Frontal cortex (tissue), 4 donors: ENCODE data around the gene CYP4F12. TPM values are rescaled to one million over a fixed set of nuclear protein-coding genes. Genes with fewer than 3 reads are reported as not detected.

ENCODE experiments used
- DNase-seq, 2 donors: peaks; one replicate each; pipeline ENCODE4 v3.0.0; 2012; ENCODE audit warnings: low spot score in 2 of 2
- FAIRE-seq: peaks from 2 replicates; lab custom pipeline; 2012; peaks lifted over from hg19 to GRCh38; lab: Jason Lieb, UNC
- total RNA-seq: library from RNA; depleted of rRNA; stranded (reverse); fragments of >200 nt; gene quantifications from one replicate; pipeline ENCODE4 v1.2.3, GENCODE V29; 2014
- donor health status: control.
- donor health status: control.
- donor health status: control.

Gene CYP4F12
- total RNA-seq, 1 donor from 2014 or later: 0.41 TPM

GRCh38 chr19:15696654-15697194, 23.8 kb downstream of the CYP4F12 start:
- FAIRE-seq (no peak), DNase-seq (no peak)

DNA sequence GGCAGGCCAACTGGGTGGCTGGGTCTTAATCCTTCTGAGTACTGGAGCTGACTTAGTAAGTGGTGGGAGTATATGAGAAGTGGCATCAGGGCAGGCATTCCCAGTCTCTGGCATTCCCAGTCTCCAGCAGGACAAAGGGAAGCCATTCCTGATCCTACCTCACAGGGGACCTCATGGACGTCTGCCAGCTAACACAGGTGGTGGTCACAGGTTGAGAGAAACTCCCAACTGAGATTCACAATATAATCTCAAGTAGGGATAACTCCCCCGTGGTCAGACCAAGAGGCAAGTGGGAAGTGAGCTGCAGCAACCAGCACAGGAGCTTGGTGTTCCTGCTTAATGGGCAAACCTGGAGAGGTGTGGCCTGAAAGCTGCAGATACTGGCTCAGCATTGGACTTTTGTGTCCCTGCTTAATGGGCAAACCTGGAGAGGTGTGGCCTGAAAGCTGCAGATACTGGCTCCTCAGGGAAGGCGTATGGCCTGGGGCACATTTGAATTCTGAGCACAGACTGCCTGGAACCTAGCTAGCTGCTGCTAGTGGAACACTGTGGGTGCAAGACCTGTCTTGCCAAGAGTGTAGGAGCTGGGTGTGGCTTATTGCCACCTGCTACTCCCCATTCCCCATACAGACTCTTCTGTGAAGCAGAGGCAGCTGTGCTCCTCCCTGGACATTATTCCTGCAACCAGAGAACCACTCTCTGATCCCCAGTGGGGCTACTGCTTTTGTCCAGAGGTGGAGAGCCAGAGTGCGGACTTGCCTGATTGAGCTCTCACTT, 29.1 kb downstream of the CYP4F12 start:
- DNase-seq (no peak), FAIRE-seq (no peak)

DNA sequence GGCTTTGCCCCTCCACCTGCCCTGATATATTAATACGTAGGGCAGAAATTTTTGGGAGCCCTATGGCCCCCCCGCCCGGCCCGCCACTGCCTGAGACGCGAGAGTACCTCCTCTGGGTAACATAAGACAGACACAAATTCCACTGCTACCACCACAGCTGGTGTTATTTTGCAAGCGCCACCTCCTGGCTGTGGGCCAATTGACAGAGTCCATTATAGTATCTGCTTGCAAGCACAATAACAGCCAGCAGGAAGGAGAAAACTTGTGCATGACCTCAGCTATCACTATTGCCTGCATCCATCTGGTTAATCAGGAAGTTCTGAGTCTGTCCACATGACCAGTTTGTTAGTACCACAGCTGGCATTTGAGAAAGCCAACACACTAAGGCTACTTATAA, 29.6 kb downstream of the CYP4F12 start:
- FAIRE-seq (no peak), DNase-seq (no peak)

DNA sequence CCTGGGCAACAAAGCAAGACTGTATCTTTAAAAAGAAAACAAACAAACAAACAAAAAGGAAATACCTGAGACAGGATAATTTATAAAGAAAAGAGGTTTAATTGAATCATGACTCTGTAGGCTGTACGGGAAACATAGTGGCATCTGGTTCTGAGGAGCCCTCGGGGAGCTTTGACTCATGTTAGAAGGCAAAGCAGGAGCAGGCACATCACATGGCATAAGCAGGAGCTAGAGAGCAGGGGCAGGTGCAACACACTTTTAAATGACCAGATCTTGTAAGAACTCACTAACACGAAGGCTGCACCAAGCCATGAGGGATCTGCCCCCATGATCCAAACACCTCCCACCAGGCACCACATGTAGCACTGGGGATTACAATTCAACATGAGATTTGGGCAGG, 41.8 kb downstream of the CYP4F12 start:
- DNase-seq: no peak
- no peak for FAIRE-seq

DNA sequence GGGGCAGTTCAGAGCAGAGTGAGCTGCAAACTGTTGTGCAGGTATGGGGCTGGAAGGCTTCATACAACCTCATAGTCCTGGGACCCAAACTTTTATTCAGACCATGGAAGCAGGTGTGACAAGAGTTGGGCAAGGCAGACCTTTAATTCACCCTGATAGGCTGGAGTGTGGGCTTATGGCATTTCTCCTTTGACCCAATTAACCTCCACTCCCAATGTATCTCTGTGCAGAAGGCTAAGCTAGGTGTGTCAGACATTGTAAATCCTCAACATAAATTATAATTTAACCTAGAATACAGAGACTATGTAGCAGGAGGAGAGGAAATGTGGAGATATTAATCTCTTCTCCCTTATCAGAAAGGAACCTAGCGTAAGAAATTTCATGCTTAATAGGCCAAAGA, 42.8 kb downstream of the CYP4F12 start:
- DNase-seq: no peak
- no peak for FAIRE-seq

DNA sequence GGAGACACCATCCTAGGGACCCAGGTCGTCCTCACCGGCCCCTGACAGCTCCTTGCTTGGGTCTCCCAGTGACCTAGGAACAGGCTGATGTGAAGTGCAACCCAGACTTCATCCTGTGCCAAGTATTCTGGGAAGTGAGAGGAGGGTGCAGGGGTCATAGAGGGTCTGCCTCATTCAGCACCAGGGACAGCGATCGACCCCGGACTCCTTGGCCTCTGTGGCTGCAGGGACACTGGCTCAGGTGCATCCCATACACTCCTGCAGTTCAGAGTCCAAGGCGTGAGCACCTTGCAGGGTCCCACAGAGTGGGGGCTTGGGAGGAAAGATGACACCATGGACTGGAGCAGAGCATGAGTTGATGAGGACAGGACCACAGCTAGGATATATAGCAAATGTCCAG, 44.9 kb downstream of the CYP4F12 start:
- DNase-seq (no peak), FAIRE-seq (no peak)

GRCh38 chr19:15721268-15721667, 48.4 kb downstream of the CYP4F12 start:
- no peak for FAIRE-seq

DNA sequence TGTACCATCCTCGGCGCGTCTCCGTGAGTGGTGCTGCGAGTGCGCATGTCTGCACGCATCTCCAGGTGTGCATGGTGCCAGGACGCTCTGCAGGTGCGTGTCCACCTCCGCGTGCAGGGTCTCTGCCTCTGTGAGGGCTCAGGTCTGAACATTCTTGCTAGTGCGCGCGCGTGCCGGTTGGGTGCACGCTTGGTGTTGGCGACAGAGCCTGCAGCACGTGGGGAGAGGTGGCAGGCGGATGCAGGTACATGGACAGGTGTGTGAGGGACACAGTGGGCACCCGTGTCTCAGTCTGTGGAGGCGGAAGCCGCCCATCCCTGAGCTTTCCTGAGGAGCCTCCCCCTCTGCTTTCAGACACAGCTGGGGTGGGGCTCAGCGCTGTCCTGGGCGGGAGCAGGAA, 50.1 kb downstream of the CYP4F12 start:
- no peak for DNase-seq
- FAIRE-seq: no peak

More at GRCh38 chr19:15721268-15721667, 48.4 kb downstream of the CYP4F12 start:
- DNase-seq: no peak

DNA sequence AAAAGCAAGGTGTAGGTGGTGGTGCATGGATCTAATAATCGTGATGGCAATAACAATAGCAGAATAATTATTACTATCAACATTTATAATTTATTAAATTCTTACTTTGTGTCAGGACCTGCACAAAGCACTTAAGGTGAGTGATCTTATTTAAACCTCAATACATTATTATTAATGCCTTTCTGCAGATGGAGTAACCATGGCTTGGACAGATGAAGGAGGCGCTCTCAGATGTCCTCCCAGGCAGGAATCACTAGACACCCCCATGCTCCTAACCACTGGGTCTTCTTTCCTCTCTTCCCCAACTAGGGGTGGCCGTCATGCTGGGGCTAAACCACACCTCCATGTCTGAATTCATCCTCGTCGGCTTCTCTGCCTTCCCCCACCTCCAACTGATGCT, 54.8 kb downstream of the CYP4F12 start, which contains the start of gene OR10H2:
Gene OR10H2 (plus strand): TSS at position 301 of the 400 bp plus-strand sequence. CDS start 20 bp downstream, at position 321.
- FAIRE-seq: no peak
- DNase-seq: no peak

- no peak for FAIRE-seq
These were observed 57.7 kb downstream of the CYP4F12 start for GRCh38 chr19:15730538-15730937.

GRCh38 chr19:15732388-15732787, 59.5 kb downstream of the CYP4F12 start:
- no peak for FAIRE-seq
- DNase-seq: no peak

More at GRCh38 chr19:15730538-15730937, 57.7 kb downstream of the CYP4F12 start:
- no peak for DNase-seq

- FAIRE-seq: no peak
- DNase-seq: no peak
These were observed 61.0 kb downstream of the CYP4F12 start for GRCh38 chr19:15733895-15734294.

DNA sequence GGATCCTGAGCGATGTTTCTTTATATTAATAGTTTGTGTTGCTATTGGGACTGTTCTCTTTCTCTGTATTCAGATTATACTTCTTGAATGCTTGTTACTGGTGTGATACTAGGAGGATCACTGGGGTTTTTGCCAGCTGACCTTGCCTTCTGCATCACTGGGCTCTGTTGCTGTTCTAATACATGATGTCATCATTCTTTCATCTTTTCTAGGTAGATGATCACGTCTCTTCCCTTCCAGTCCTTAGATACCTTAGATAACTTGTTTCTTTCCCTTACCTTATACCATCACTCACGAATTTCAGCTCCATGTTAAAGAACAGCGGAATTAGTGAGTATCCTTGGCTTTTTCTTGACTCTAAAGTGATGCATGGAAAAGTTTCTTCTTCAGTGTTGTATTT, 64.8 kb downstream of the CYP4F12 start, which contains the start of gene OR10H3:
Gene OR10H3 (plus strand): TSS at position 264 of the 400 bp plus-strand sequence. CDS start 3,408 bp downstream, outside the sequence.
- no peak for FAIRE-seq
- DNase-seq: no peak

DNA sequence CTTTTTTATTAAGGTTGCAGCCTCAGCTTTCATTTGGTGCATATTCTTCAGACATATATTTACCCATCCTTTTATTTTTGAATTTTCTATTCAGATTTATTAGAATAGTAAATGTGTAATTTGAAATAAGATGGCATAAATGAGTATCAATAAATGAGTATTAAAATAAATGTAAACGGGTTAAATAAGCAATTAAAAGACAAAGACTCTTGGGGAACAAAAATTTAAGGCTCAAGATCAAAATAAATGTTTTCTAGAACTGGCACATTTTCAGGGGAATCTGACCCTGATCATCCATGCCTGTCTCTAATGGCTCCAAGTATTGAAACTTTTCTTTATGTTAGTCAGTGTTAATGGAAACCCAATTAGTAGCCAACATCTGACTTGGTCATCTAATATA, 67.9 kb downstream of the CYP4F12 start:
- DNase-seq (no peak), FAIRE-seq (no peak)

Other genes with a start within 250 kb of the CYP4F12 start
- 10.6 TPM for gene WIZ, start 223.1 kb upstream of the CYP4F12 start, total RNA-seq
- 0.41 TPM for gene RASAL3, start 208.5 kb upstream of the CYP4F12 start, total RNA-seq
- gene PGLYRP2, start 193.6 kb upstream of the CYP4F12 start, total RNA-seq: not detected
- gene CYP4F22, start 164.6 kb upstream of the CYP4F12 start, total RNA-seq: not detected
- gene CYP4F8, start 57.9 kb upstream of the CYP4F12 start, total RNA-seq: not detected
- gene CYP4F3, start 32.2 kb upstream of the CYP4F12 start, total RNA-seq: not detected
- gene OR10H2, start 54.9 kb downstream of the CYP4F12 start, total RNA-seq: not detected
- gene OR10H3, start 64.9 kb downstream of the CYP4F12 start, total RNA-seq: not detected
- gene OR10H5, start 114.6 kb downstream of the CYP4F12 start, total RNA-seq: under 0.01 TPM
- gene OR10H1, start 142.6 kb downstream of the CYP4F12 start, total RNA-seq: not detected
- gene CYP4F2, start 225.0 kb downstream of the CYP4F12 start, total RNA-seq: not detected